GM21717 (cell line): ENCODE measurements around the gene PRKCB.
"Not testable (repeated sequence)": the region's sequence is repeated elsewhere in the genome, so short reads cannot be mapped to it uniquely, and the experiment has no call there.

Source experiments
- ATAC-seq: cut with Tn5 transposase; IDR thresholded peaks from one replicate; pipeline ENCODE4 v1.9.1; 2021; ENCODE audit warnings: mild to moderate bottlenecking, moderate library complexity; ENCODE audit not compliant: unreplicated experiment

The PRKCB gene

DNA sequence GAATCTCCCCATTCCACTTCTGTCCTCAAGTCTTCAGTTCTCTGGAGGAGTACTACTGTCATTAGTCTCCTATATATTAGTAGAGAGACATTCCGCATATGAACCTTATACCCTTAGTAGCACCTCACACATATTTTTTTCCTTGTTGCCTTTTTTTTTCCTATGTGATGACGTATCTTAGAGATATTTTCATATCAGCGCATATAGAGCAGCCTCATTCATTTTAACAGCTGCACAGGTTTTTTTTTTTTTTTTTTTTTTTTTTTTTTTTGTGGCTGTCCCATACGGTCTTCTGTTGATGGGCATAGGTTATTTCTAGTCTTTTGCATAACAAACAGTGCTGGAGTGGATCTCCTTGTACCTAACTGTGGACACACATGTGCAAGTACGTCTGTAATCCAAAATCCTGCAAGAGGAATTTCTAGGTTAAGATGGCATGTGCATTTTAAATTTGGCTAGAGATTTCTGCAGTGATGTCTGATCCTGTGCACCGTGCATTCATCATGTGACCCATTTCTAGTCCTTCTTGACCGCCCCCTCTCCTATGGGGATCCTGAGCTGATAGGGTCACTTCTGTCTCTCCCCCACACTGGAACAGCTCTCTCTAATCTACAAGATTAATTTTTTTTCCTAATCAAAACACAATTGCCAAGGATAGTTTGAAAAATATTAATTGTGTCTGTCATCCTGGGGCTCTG, 64.8 kb downstream of the PRKCB start:
- ATAC-seq: no peak

GRCh38 chr16:23901178-23902033, 65.6 kb downstream of the PRKCB start:
- ATAC-seq: no peak

GRCh38 chr16:23902034-23902747, 66.4 kb downstream of the PRKCB start:
- no peak for ATAC-seq

GRCh38 chr16:23902748-23903414, 67.1 kb downstream of the PRKCB start:
- ATAC-seq: no peak

DNA sequence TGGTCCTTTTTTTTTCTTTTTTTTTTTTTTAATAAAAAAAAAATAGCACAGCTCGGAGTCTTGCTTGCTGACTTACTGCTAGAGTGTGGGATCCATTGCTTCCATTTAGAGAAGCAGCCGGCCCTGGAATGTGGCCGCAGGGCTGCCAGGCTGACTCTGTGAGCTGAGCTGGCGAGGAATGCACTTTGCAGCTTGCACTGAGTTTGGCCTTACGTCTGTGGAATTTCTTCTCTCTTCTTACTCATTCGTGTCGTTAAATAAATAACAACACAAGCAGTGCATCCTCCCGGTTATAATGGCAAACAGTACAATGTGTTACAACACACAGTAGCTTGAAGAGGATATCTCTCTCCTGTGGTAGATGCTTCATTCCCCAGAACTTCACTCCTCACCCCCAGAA, 69.2 kb downstream of the PRKCB start:
- ATAC-seq: no peak

- ATAC-seq: no peak
Observed at GRCh38 chr16:23907457-23907902, 71.7 kb downstream of the PRKCB start.

DNA sequence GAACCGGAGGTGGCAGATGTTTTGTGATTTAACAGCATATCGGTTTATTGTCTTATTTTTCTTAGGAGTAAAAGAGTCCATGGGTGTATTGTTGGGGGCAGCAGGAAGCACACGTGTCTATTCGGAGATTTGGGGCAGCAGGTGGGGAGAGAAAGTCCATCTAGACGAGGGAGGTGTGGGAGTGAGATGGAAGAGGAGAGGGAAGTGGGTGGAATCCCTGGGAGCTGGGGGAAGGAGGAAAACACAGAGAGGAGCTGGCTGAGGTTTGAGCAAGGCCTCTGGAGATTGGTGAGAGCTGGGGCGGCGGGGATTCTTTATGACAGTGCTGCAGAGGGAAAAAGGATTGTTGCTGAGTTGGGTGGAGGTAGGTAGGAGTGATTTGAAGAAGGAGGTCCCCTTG, 72.1 kb downstream of the PRKCB start:
- no peak for ATAC-seq

GRCh38 chr16:23908790-23909189, 73.0 kb downstream of the PRKCB start:
- ATAC-seq: no peak

- ATAC-seq: no peak
Observed at GRCh38 chr16:23909792-23910418, 74.1 kb downstream of the PRKCB start.

GRCh38 chr16:23914946-23915530, 79.3 kb downstream of the PRKCB start:
- ATAC-seq: no peak

DNA sequence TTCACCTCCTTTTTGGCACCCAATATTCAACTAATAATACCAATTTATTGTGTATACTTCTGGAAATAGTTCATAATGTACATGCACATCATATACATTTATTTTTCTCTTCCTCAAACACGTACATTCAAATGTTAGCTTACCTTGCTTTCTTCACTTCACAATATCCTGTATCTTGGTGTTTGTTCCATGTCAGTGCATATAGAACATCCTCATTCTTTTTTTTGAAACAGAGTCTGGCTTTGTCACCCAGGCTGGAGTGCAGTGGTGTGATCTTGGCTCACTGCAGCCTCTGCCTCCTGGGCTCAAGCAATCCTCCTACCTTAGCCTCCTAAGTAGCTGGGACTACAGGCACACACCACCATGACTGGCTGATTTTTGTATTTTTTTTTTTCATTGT, 80.8 kb downstream of the PRKCB start:
- ATAC-seq: not testable (repeated sequence)

DNA sequence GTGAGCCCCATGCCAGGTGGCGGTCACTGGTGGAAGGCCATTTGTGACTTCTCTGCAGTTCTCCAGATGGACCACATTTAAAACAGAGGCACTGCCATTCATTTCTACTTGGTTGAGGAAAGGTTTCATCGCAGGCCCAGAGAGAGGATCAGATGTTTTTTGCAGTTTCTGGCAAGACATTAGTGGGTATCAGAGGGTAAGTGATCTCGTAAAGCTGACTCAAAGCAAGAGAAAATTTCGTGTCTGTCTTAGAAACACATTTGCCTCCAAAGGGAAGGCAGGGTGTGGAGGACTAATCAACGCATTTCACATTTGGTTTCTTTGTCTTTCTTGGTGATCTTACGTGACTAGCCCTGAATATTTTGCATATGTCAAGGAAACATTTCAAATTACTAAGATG, 81.8 kb downstream of the PRKCB start:
- ATAC-seq: no peak

DNA sequence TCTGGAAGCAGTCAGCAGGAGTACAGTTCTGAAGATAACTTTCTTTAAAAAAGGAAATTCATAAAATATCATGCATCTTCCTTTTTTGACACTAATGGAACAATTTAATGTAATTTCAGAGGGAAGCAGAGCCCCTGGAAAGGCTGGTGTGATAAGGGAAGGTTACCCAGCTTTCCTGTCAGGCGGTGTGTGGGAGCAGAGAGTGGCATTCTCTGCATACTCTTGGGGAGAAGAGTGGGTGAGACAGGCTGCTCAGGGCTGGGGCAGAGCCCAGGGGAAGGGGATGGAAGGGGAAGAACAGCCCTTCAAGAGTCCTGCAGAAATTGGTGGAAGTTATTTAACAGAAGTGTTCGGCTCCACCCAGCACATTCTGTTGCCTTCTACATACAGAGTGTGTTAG, 84.7 kb downstream of the PRKCB start:
- ATAC-seq: no peak

GRCh38 chr16:23920899-23921298, 85.1 kb downstream of the PRKCB start:
- no peak for ATAC-seq

DNA sequence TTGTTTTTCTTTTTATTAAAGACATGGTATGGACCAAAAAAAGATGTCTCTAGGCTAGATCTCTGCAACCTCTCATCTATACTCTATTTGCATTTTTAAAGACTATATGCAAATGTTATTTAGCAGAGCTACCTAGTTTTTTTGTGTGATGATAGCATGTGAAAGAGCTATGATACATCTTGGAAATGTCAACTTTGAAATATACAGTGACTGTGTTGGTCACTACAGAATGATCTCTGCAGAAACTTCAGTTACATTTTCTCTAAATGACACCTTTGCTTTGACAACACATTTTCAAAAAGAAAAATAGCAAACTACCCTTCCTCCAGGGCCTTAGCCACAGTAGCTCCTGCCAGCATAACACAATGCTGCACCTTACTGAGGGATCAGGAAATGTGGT, 86.6 kb downstream of the PRKCB start:
- no peak for ATAC-seq

- no peak for ATAC-seq
Observed at GRCh38 chr16:23924128-23924527, 88.3 kb downstream of the PRKCB start.

- no peak for ATAC-seq
Observed at GRCh38 chr16:23927796-23928195, 92.0 kb downstream of the PRKCB start.

GRCh38 chr16:23929237-23929636, 93.5 kb downstream of the PRKCB start:
- no peak for ATAC-seq

GRCh38 chr16:23929856-23930255, 94.1 kb downstream of the PRKCB start:
- ATAC-seq: no peak

GRCh38 chr16:23930791-23931190, 95.0 kb downstream of the PRKCB start:
- no peak for ATAC-seq
